Renal cortex interstitium (tissue), 11 donors: ENCODE data around the gene FAM169A. TPM values are rescaled to one million over a fixed set of nuclear protein-coding genes. Genes with fewer than 3 reads are reported as not detected.
"Not testable (repeated sequence)": the region's sequence is repeated elsewhere in the genome, so short reads cannot be mapped to it uniquely, and the experiment has no call there.

Source experiments
- DNase-seq, 11 donors: peaks; one replicate each; pipeline ENCODE4 v3.0.0-alpha.2; 2013; ENCODE audit warnings: low read depth in 9 of 11, low spot score in 4 of 11; ENCODE audit errors: extremely low read depth in 1 of 11
- polyA plus RNA-seq, 3 donors: library from polyadenylated mRNA; unstranded; fragments of 120-200 nt; gene quantifications; one replicate each; pipeline ENCODE4 v1.2.1, GENCODE V29; 2013; ENCODE audit not compliant: insufficient read length in 3 of 3

Gene FAM169A
- polyA plus RNA-seq, 3 donors = 17.5 to 19.5 (median 18.1) TPM

GRCh38 chr5:74833537-74834266 lies 32.5 kb downstream of the FAM169A start:
- DNase-seq = peak in 1 of 11 donors; percentile 12

- DNase-seq = no peak
Observed at GRCh38 chr5:74829413-74829812, 36.8 kb downstream of the FAM169A start.

- no peak for DNase-seq
Observed at GRCh38 chr5:74822288-74822687, 43.9 kb downstream of the FAM169A start.

- DNase-seq = no peak
Observed at GRCh38 chr5:74816875-74817274, 49.3 kb downstream of the FAM169A start.

GRCh38 chr5:74810915-74811314 lies 55.3 kb downstream of the FAM169A start:
- no peak for DNase-seq

- no peak for DNase-seq
Observed at GRCh38 chr5:74801941-74802340, 64.2 kb downstream of the FAM169A start.

- DNase-seq = no peak
Observed at GRCh38 chr5:74801197-74801596, 65.0 kb downstream of the FAM169A start.

- no peak for DNase-seq
Observed at GRCh38 chr5:74798977-74799911, 66.9 kb downstream of the FAM169A start.

GRCh38 chr5:74791669-74792068 lies 74.5 kb downstream of the FAM169A start:
- not testable (repeated sequence) for DNase-seq

GRCh38 chr5:74787424-74787823 lies 78.8 kb downstream of the FAM169A start:
- no peak for DNase-seq

- no peak for DNase-seq
Observed at GRCh38 chr5:74786851-74787250, 79.3 kb downstream of the FAM169A start.

- no peak for DNase-seq
Observed at GRCh38 chr5:74778609-74779008, 87.6 kb downstream of the FAM169A start.

- DNase-seq = no peak
Observed at GRCh38 chr5:74772359-74772758, 93.8 kb downstream of the FAM169A start.

- peak in 7 of 11 donors; percentile 1 to 27 (median 8) for DNase-seq
Observed at GRCh38 chr5:74767579-74767913, 98.6 kb downstream of the FAM169A start.

- peak; percentile 80 to 94 (median 91) for DNase-seq
Observed at GRCh38 chr5:74766849-74767578, 99.2 kb downstream of the FAM169A start, which contains the start of the genes GFM2 and NSA2. Gene GFM2, minus strand, starts transcription at chr5:74767117. Its CDS starts 3,375 bp downstream, at chr5:74763742. Gene NSA2, plus strand, starts transcription at chr5:74767249. Its CDS starts 112 bp downstream, at chr5:74767361.

- DNase-seq = peak in 10 of 11 donors; percentile 8 to 56 (median 20)
Observed at GRCh38 chr5:74766418-74766848, 99.8 kb downstream of the FAM169A start.

GRCh38 chr5:74765929-74766328 lies 100.3 kb downstream of the FAM169A start:
- peak in 1 of 11 donors; percentile 2 for DNase-seq

GRCh38 chr5:74765201-74765600 lies 101.0 kb downstream of the FAM169A start:
- peak in 1 of 11 donors; percentile 0 for DNase-seq

- no peak for DNase-seq
Observed at GRCh38 chr5:74763504-74763903, 102.7 kb downstream of the FAM169A start.
